Esophagus muscularis mucosa (tissue), 4 donors: ENCODE results near the gene SARNP.

Experiments used
- CTCF ChIP-seq, 3 experiments: fragments of 200-600 bp in 2 of 3; fragments of 450-650 bp in 1 of 3; sonication (generic) in 2 of 3; IDR thresholded peaks; one replicate each; pipeline ENCODE4 v1.5.1; 2017 to 2019; ENCODE audit warnings: antibody characterized with exemption in 3 of 3, mild to moderate bottlenecking in 2 of 3, moderate library complexity in 1 of 3
- EP300 ChIP-seq: sonication (generic); formaldehyde crosslinking; IDR thresholded peaks from one replicate; pipeline ENCODE4 v1.6.1; 2017; ENCODE audit warnings: antibody characterized with exemption
- POLR2A ChIP-seq: fragments of 450-650 bp; IDR thresholded peaks from one replicate; pipeline ENCODE4 v1.6.1; 2017; ENCODE audit warnings: antibody characterized with exemption, moderate library complexity, mild to moderate bottlenecking, low read depth
- POLR2AphosphoS5 ChIP-seq, 2 donors: sonication (generic); formaldehyde crosslinking; IDR thresholded peaks; one replicate each; pipeline ENCODE4 v1.6.1; 2017; ENCODE audit warnings: antibody characterized with exemption in 2 of 2

- TF ChIP-seq CTCF (IDR thresholded peaks at IDR 0.05) (no peak), POLR2A (no peak), POLR2AphosphoS5 (IDR thresholded peaks at IDR 0.05) (no peak), EP300 (no peak)
These were observed 5.4 kb downstream of the SARNP start for GRCh38 chr12:55812088-55812487.
